ENCODE data around the gene IGF2BP3. TPM values are rescaled to one million over a fixed set of nuclear protein-coding genes. Genes with fewer than 3 reads are reported as not detected.

The IGF2BP3 gene
- total and polyA plus RNA-seq, 4 donors: 0.18 to 60.2 (median 1.5) TPM

DNA sequence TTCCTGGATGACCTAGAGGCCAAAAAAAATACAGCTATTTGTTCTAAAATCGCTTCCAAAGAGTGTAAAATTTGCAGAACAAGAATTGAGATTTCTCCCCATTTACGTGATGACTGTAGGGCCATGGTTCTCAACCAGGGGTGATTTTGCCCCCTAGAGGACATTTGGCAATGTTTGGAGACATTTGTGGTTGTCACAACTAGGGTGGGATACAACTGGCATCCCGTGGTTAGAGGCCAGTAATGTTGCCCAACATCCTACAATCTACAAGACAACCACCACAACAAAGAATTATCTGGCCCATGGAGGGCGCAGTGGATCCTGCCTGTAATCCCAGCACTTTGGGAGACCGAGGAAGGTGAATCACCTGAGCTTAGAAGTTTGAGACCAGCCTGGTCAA is 193.9 kb downstream of the IGF2BP3 start:
- no peaks in the 10 kb centered on the region for H3K9me3 ChIP-seq (ENCODE audit: control insufficient read depth in 4 of 4, insufficient read depth in 3 of 4, low read length in 3 of 4)
- ATAC-seq (ENCODE audit: insufficient read depth, low FRiP score) (no peak), DNase-seq (no peak)
- H3K36me3 ChIP-seq (ENCODE audit: control insufficient read depth in 4 of 4, insufficient read depth in 4 of 4, low read length in 4 of 4): peaks cover 0 to 3% (median 0%) of the 10 kb centered on the region in 4 donors
- no peaks in the 10 kb centered on the region for H3K27me3 ChIP-seq (ENCODE audit: control insufficient read depth in 3 of 3, insufficient read depth in 3 of 3, low read length in 2 of 3)
- no peak overlapping the region for H3K27ac ChIP-seq (ENCODE audit: low read depth in 1 of 2, low read length in 1 of 2)
- H3K4me3 ChIP-seq: no peak overlapping the region
- H3K9ac ChIP-seq (ENCODE audit: insufficient read depth in 1 of 2, low read length in 2 of 2): no peak overlapping the region
- peaks cover 0 to 1% (median 0%) of the 10 kb centered on the region in 5 donors for H3K4me1 ChIP-seq (ENCODE audit: control insufficient read depth in 5 of 5, insufficient read depth in 5 of 5, low read length in 5 of 5)
- TF ChIP-seq, protein P1, sequence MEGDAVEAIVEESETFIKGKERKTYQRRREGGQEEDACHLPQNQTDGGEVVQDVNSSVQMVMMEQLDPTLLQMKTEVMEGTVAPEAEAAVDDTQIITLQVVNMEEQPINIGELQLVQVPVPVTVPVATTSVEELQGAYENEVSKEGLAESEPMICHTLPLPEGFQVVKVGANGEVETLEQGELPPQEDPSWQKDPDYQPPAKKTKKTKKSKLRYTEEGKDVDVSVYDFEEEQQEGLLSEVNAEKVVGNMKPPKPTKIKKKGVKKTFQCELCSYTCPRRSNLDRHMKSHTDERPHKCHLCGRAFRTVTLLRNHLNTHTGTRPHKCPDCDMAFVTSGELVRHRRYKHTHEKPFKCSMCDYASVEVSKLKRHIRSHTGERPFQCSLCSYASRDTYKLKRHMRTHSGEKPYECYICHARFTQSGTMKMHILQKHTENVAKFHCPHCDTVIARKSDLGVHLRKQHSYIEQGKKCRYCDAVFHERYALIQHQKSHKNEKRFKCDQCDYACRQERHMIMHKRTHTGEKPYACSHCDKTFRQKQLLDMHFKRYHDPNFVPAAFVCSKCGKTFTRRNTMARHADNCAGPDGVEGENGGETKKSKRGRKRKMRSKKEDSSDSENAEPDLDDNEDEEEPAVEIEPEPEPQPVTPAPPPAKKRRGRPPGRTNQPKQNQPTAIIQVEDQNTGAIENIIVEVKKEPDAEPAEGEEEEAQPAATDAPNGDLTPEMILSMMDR (IDR thresholded peaks at IDR 0.05; ENCODE audit: control extremely low read depth, extremely low read depth): no peak
- WGBS, 2 donors: 30 to 64% methylated on average over 5 of the region's 5 CpGs

DNA sequence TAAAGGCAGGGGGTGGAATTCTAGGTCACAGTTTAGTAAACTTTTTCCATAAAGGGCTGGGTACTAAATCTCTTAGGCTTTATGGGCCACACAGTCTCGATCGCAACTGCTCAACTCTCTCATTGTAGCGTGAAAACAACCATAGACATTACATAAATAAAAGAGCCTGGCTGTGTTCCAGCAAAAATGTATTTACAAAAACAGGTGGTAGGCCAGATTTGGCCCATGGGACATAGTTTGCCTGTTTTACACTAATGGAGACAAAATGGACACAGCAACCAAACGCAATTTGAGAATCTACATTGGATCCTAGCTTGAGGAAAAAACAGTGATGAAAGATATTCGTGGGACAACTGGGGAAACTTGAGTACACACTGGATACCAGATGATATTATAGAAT is 194.4 kb downstream of the IGF2BP3 start:
- H3K36me3 ChIP-seq (ENCODE audit: control insufficient read depth in 4 of 4, insufficient read depth in 4 of 4, low read length in 4 of 4): peaks cover 0 to 3% (median 0%) of the 10 kb centered on the region in 4 donors
- no peak overlapping the region for H3K4me3 ChIP-seq
- no peak overlapping the region for H3K9ac ChIP-seq (ENCODE audit: insufficient read depth in 1 of 2, low read length in 2 of 2)
- no peaks in the 10 kb centered on the region for H3K9me3 ChIP-seq (ENCODE audit: control insufficient read depth in 4 of 4, insufficient read depth in 3 of 4, low read length in 3 of 4)
- no peaks in the 10 kb centered on the region for H3K27me3 ChIP-seq (ENCODE audit: control insufficient read depth in 3 of 3, insufficient read depth in 3 of 3, low read length in 2 of 3)
- TF ChIP-seq, protein P1 (IDR thresholded peaks at IDR 0.05; ENCODE audit: control extremely low read depth, extremely low read depth): no peak
- ATAC-seq (ENCODE audit: insufficient read depth, low FRiP score): no peak
- H3K4me1 ChIP-seq (ENCODE audit: control insufficient read depth in 5 of 5, insufficient read depth in 5 of 5, low read length in 5 of 5): peaks cover 0 to 1% (median 0%) of the 10 kb centered on the region in 5 donors
- 78 to 85% methylated on average over 5 of the region's 5 CpGs for WGBS, 2 donors
- DNase-seq: no peak
- H3K27ac ChIP-seq (ENCODE audit: low read depth in 1 of 2, low read length in 1 of 2): no peak overlapping the region

DNA sequence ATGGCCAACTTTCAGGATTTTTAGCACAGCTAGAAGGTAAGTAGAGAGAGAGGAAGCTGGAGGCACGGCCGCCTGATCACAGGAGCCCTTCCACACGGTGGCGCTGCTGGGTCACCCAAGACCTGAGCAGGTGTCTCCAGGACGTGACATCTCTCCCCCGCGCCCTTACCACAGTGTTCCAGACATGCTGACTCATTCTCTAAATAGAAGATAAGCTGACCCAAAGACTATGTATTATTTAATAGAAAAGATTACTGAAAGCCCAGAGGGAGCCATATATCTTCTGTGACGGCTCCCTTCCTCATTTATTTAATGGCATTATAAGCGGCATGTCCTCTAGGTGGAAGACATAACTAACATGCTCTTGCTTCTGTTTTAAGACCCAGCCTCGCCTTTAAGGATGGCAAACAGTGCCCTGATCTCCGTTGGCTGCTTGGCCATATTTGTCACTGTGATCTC is 197.1 kb downstream of the IGF2BP3 start:
- Histone ChIP-seq H3K9me3 (ENCODE audit: control insufficient read depth in 4 of 4, insufficient read depth in 3 of 4, low read length in 3 of 4) (no peaks in the 10 kb centered on the region), H3K9ac (ENCODE audit: insufficient read depth in 1 of 2, low read length in 2 of 2) (no peak overlapping the region), H3K4me3 (no peak overlapping the region), H3K27ac (ENCODE audit: low read depth in 1 of 2, low read length in 1 of 2) (peak overlapping the region in 1 of 2 donors; percentile 51), H3K27me3 (ENCODE audit: control insufficient read depth in 3 of 3, insufficient read depth in 3 of 3, low read length in 2 of 3) (no peaks in the 10 kb centered on the region), H3K4me1 (ENCODE audit: control insufficient read depth in 5 of 5, insufficient read depth in 5 of 5, low read length in 5 of 5) (peaks cover 0 to 1% (median 0%) of the 10 kb centered on the region in 5 donors), H3K36me3 (ENCODE audit: control insufficient read depth in 4 of 4, insufficient read depth in 4 of 4, low read length in 4 of 4) (peaks cover 0 to 5% (median 0%) of the 10 kb centered on the region in 4 donors)
- 4 to 6% methylated on average over 11 of the region's 11 CpGs for WGBS, 2 donors
- TF ChIP-seq, protein P1 (IDR thresholded peaks at IDR 0.05; ENCODE audit: control extremely low read depth, extremely low read depth): peak; percentile 65
- ATAC-seq (ENCODE audit: insufficient read depth, low FRiP score) (peak; percentile 90), DNase-seq (peak; percentile 66 to 81 (median 78))

DNA sequence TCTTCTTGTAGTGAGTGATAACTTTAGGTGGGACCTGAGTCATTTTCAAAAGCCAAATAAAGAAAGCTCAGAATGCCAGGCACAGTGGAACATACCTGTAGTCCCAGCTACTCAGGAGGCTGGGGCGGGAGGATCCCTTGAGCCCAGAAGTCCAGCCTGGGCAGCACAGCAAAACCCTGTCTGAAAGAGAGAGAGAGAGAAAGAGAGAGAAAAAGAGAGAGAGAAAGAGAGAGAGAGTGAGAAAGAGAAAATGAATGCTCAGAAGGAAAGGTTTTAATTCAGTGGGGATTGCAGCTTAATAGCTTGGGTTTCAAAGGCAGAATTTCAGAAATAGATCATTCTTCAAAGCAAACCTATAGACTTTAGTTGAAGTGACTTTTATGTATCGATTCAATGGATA is 198.0 kb downstream of the IGF2BP3 start:
- H3K4me3 ChIP-seq: no peak overlapping the region
- no peaks in the 10 kb centered on the region for H3K27me3 ChIP-seq (ENCODE audit: control insufficient read depth in 3 of 3, insufficient read depth in 3 of 3, low read length in 2 of 3)
- H3K4me1 ChIP-seq (ENCODE audit: control insufficient read depth in 5 of 5, insufficient read depth in 5 of 5, low read length in 5 of 5): peaks cover 0 to 1% (median 0%) of the 10 kb centered on the region in 5 donors
- no peak overlapping the region for H3K27ac ChIP-seq (ENCODE audit: low read depth in 1 of 2, low read length in 1 of 2)
- no peak for DNase-seq
- no peak for ATAC-seq (ENCODE audit: insufficient read depth, low FRiP score)
- 93 to 98% methylated on average over 2 of the region's 2 CpGs for WGBS, 2 donors
- H3K9ac ChIP-seq (ENCODE audit: insufficient read depth in 1 of 2, low read length in 2 of 2): no peak overlapping the region
- TF ChIP-seq, protein P1 (IDR thresholded peaks at IDR 0.05; ENCODE audit: control extremely low read depth, extremely low read depth): no peak
- peaks cover 0 to 5% (median 0%) of the 10 kb centered on the region in 4 donors for H3K36me3 ChIP-seq (ENCODE audit: control insufficient read depth in 4 of 4, insufficient read depth in 4 of 4, low read length in 4 of 4)
- H3K9me3 ChIP-seq (ENCODE audit: control insufficient read depth in 4 of 4, insufficient read depth in 3 of 4, low read length in 3 of 4): no peaks in the 10 kb centered on the region

Measured in lung (tissue), 12 donors.